Tibial nerve (tissue), 4 donors: ENCODE measurements around the gene ERP44.

Source experiments
- CTCF ChIP-seq, 5 experiments: fragments of 200-600 bp in 3 of 5; fragments of 450-650 bp in 2 of 5; sonication (generic) in 3 of 5; IDR thresholded peaks; one replicate each; pipeline ENCODE4 v1.5.1; 2016 to 2019; ENCODE audit warnings: antibody characterized with exemption in 5 of 5, mild to moderate bottlenecking in 3 of 5, moderate library complexity in 2 of 5
- EP300 ChIP-seq, 2 donors: sonication (generic); formaldehyde crosslinking; IDR thresholded peaks; one replicate each; pipeline ENCODE4 v1.6.1; 2017; ENCODE audit warnings: antibody characterized with exemption in 2 of 2, mild to moderate bottlenecking in 1 of 2
- POLR2A ChIP-seq, 2 donors: fragments of 450-650 bp; IDR thresholded peaks; one replicate each; pipeline ENCODE4 v1.6.1; 2017; ENCODE audit warnings: antibody characterized with exemption in 2 of 2, mild to moderate bottlenecking in 2 of 2, moderate library complexity in 2 of 2

- TF ChIP-seq POLR2A (IDR thresholded peaks at IDR 0.05) (no peak), CTCF (IDR thresholded peaks at IDR 0.05) (no peak), EP300 (IDR thresholded peaks at IDR 0.05) (no peak)
Measured at GRCh38 chr9:100125910-100126309, 27.1 kb upstream of the ERP44 start.
